Measurements from ENCODE around the gene CDK14.
A peak's percentile ranks its signal among the peaks of the same experiment; 100 is the strongest.
"Not testable (repeated sequence)": the region's sequence is repeated elsewhere in the genome, so short reads cannot be mapped to it uniquely, and the experiment has no call there.

Gene CDK14

GRCh38 chr7:90897961-90898469 is 301.9 kb downstream of the CDK14 start:
- no peak for DNase-seq (ENCODE audit: low read depth)

DNA sequence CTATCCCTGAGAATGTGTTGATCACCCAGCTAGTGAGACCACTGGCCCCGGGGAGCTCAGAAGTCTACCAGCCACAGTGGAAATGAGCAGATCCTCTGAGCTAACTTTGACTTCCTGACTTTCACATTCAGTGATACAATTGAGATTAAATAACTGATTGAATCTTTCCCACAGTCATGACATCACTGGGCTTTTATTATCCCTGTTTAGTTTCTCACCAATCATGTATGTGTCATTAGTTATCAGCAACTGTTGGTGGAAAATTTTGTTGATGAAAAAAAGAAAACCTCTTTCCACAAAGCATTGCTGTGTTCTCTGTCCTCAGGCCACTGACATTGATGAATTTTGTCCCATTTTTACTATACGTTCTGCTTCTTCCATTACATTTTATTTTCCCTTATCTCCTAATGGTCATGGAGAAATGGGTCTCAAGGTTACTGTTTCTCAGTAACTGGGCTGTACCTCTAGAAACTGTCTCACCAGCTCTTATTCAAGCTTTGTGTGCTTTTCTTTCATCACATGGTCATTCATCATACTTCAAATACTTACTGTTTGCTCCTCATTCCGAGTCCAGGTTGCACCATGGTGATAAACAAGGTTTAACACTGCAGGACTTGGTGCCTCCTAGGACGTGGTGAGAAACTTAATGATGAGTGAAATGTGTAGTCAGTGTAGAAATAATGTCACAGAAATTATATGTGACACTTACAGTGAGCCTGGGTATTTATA is 304.7 kb downstream of the CDK14 start:
- DNase-seq (ENCODE audit: low read depth): no peak

DNA sequence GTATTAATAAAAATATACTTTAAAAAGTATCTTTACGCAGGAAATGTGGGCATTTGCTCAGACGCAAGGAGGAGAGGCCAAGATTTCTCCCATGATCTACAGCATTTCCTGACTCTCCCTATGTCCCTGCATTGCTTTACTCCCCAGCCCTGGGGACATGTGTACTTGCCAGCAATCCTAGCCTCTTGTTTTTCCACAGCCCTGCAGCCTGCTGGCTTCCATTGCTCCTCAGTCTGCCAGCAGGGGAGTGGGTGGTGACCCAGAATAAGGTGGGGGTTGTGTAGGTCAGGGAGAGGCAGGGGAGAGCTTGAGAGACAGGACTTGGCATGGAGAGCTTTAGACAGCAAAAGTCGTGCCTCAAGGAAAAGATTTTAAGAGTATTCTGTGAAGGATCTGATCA is 307.7 kb downstream of the CDK14 start:
- DNase-seq (ENCODE audit: low read depth): no peak

GRCh38 chr7:90910136-90910535 is 314.0 kb downstream of the CDK14 start:
- no peak for DNase-seq (ENCODE audit: low read depth)

- DNase-seq (ENCODE audit: low read depth): no peak
Measured at GRCh38 chr7:90916319-90916718, 320.2 kb downstream of the CDK14 start.

GRCh38 chr7:90917539-90917938 is 321.4 kb downstream of the CDK14 start:
- no peak for DNase-seq (ENCODE audit: low read depth)

DNA sequence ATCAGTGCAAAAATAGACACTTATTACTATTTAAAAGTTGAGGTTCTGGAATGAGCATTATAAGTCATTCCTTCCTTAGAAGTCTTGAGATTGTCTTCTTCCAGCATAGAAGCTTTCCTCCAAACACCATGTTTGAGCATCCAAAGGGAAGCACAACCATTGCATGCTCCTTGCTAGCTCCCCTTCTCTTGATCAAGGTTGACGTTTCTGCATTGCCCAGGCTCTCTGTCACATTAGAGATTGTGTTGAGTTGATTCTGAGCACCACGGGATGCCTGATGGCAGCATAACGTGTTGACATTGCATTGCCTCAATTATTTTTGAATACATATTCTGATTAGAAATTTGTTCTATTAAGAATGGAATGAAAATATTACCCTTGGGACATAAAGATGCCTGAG is 322.2 kb downstream of the CDK14 start:
- DNase-seq (ENCODE audit: low read depth): no peak

DNA sequence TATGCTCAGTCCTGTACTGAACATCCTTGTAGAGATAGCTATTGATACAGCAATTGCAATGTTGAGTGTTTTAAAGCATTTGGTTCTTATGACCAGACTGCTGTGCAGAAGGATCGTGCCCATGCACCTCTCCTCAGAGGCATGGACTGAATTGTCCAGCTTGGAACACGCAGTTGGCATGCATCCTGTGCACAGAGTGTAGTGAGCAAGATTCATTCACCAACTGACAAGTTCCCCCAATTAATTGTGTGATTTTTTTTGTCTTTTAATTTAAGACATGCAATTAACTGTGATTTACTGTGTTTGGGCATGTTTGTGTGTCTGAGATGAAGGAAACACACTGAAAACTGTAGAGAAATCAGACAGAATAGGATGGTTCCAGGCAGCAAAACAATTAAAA is 323.7 kb downstream of the CDK14 start:
- no peak for DNase-seq (ENCODE audit: low read depth)

- no peak for DNase-seq (ENCODE audit: low read depth)
Measured at GRCh38 chr7:90920336-90920735, 324.2 kb downstream of the CDK14 start.

DNA sequence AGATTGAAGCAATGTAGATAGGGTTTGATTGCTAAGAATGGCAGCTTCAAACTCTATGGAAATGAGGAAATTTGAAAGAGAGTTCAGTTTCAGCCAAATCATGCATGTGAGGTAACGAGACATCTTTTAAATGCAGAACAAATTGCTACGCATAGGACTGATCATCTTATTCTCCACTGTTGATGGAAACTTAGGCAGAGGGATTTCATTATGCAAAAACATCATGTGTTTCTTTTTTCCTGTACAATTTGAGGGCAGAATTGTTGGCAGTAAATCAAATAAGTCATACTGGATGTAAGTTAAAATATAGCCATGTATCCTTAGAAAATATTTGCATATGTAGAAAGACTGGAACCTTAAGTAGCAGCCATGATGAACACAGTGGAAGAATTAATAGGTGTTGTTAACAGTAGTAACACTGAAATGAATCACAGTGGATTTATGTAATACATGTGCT is 327.4 kb downstream of the CDK14 start:
- no peak for DNase-seq (ENCODE audit: low read depth)

DNA sequence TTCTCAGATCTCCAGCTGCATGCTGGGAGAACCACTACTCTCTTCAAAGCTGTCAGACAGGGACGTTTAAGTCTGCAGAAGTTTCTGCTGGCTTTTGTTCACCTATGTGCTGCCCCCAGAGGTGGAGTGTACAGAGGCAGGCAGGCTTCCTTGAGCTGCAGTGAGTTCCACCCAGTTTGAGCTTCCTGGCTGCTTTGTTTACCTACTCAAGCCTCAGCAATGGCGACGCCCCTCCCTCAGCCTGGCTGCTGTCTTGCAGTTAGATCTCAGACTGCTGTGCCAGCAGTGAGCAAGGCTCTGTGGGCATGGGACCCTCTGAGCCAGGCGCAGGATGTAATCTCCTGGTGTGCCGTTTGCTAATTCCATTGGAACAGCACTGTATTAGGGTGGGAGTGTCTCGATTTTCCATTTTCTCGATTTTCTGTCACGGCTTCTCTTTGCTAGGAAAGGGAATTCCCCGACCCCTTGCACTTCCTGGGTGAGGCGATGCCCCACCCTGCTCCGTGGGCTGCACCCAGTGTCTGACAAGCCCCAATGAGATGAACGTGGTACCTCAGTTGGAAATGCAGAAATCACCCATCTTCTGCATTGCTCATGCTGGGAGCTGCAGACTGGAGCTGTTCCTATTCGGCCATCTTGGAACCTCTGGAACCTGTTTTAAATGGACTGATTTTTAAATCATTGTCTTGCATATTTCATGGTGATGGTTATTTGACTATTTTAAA is 332.7 kb downstream of the CDK14 start:
- not testable (repeated sequence) for DNase-seq (ENCODE audit: low read depth)

GRCh38 chr7:90931986-90932916 is 336.1 kb downstream of the CDK14 start:
- no peak for DNase-seq (ENCODE audit: low read depth)

DNA sequence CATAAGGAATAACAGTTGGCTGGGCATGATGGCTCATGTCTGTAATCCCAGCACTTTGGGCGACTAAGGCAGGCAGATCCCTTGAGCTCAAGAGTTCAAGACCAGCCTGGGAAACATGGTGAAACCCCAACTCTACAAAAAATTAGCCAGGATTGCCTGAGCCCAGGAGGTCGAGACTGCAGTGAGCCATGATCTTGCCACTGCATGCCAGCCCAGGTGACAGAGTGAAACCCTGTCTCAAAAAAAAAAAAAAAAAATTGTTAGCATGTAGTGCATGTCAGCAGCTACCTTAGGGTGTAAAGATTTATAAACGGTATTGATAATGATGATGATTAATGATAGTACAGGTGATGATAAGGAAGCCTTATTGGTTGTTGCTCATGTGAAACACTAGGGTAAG is 336.9 kb downstream of the CDK14 start:
- no peak for DNase-seq (ENCODE audit: low read depth)

GRCh38 chr7:90933984-90934383 is 337.9 kb downstream of the CDK14 start:
- DNase-seq (ENCODE audit: low read depth): no peak

DNA sequence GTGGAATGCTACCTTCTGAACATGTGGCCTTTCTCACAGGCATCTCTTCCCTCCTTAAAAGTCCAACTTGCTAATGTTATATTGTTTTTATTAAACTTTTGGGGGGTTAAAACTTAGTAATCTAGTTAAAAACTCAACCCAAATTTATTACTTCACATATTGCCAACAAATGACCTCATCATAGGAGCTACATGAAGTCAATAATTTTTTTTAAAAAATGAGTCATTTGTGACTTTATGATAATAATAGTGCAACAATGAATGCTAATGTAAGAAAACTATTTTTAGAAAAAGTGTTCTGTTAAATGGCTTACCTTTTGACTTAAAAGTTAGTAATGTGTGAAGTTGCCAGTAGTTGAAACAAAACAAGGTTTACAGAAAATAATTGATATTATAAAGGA is 342.2 kb downstream of the CDK14 start:
- DNase-seq (ENCODE audit: low read depth): no peak

- DNase-seq (ENCODE audit: low read depth): no peak
Measured at GRCh38 chr7:90939666-90940065, 343.5 kb downstream of the CDK14 start.

DNA sequence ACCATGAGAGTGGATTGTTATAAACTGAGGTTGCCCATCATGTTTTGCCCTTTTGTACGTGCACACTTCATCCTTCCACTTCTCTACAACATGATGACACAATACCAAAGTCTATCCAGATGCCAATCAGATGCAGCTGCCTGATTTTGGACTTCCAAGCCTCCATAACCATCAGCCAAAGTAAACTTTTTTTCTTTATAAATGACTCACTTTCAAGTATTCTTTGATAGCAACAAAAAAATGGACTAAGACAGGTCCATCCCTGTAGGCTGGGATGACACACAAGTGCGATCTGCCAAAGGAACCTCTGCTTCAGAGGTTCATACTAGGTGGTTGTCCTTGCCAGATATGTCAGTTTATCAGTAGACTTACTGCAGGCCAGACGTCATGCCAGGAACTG is 347.9 kb downstream of the CDK14 start:
- DNase-seq (ENCODE audit: low read depth): no peak

- peak; percentile 25 for DNase-seq (ENCODE audit: low read depth)
Measured at GRCh38 chr7:90945104-90945787, 349.1 kb downstream of the CDK14 start.

- DNase-seq (ENCODE audit: low read depth): no peak
Measured at GRCh38 chr7:90946730-90947501, 350.8 kb downstream of the CDK14 start.

- no peak for DNase-seq (ENCODE audit: low read depth)
Measured at GRCh38 chr7:90948085-90948484, 352.0 kb downstream of the CDK14 start.

DNA sequence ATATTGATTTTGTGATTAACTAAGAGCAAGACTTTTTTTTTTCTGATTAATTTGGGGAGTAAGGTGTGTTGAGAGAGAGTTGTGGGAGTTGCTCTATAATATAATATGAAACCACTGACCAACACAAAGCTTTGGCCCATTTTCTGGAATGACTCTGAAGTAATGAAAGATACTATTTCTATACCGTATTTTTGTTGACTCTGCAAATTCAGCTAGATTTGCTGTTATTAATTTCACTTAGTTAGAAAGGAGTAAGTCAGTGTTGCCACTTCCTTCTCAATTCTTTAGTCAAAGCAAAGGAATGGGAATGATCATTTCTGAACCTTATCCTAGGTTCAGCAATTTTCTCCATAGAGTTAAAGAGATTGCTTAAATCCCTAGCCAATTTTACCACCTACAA is 355.1 kb downstream of the CDK14 start:
- no peak for DNase-seq (ENCODE audit: low read depth)
